NT2/D1 (cell line): ENCODE results near the gene NPHP3.

ENCODE experiments used
- YY1 ChIP-seq: IDR thresholded peaks from 2 replicates; pipeline ENCODE4 v1.6.1; 2011; ENCODE audit not compliant: insufficient read length, insufficient read depth
- ZNF274 ChIP-seq: IDR thresholded peaks from 2 replicates; pipeline ENCODE4 v1.6.1; 2011; ENCODE audit warnings: mild to moderate bottlenecking, low read depth, low read length

DNA sequence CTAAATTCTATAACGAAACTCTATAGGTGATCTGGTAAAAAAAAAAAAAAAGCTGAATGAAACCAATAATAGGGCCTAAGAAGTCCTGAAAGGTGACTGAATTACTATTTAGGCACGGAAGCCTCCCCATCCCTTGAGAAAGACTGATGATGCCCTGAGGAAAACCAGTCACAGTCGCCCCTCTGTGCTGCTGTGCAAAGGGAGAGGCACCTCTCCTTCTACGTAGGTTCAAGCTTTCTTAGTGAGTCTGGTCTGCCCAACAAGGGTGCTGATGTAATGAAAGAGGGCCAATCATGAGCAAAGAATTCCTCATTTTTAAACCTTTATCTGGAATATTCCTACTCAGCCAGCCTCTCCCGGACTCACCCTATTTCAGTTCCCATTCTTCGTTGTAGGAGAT lies 11.9 kb downstream of the NPHP3 start:
- TF ChIP-seq ZNF274, result no peak
- TF ChIP-seq YY1, result no peak
